NT2/D1 (cell line): ENCODE results near the gene HSD17B3.
"Not testable (repeated sequence)": the region's sequence is repeated elsewhere in the genome, so short reads cannot be mapped to it uniquely, and the experiment has no call there.

Source experiments
- DNase-seq: peaks from one replicate; pipeline ENCODE4 v3.0.0-alpha.2; 2011; ENCODE audit warnings: low read depth, low spot score
- H3K27me3 ChIP-seq: 2 replicates; pipeline ENCODE4 v1.6.0; 2011; ENCODE audit warnings: mild to moderate bottlenecking; ENCODE audit not compliant: insufficient read length, insufficient read depth
- H3K36me3 ChIP-seq: 2 replicates; pipeline ENCODE4 v1.6.1; 2011; ENCODE audit warnings: mild to moderate bottlenecking, low read length, mixed read lengths; ENCODE audit not compliant: insufficient read depth, insufficient read length
- H3K4me1 ChIP-seq: 2 replicates; pipeline ENCODE4 v1.5.1; 2011; ENCODE audit not compliant: insufficient read depth, insufficient read length
- H3K4me3 ChIP-seq: 2 replicates; pipeline ENCODE4 v1.5.1; 2011; ENCODE audit warnings: low read depth; ENCODE audit not compliant: insufficient read length
- H3K9ac ChIP-seq: 2 replicates; pipeline ENCODE4 v1.6.0; 2011; ENCODE audit warnings: low read depth; ENCODE audit not compliant: insufficient read length
- H3K9me3 ChIP-seq: 2 replicates; pipeline ENCODE4 v1.5.1; 2011; ENCODE audit warnings: mild to moderate bottlenecking, low read length; ENCODE audit not compliant: insufficient read depth
- SUZ12 ChIP-seq: IDR thresholded peaks from 2 replicates; pipeline ENCODE4 v1.6.1; 2011; ENCODE audit not compliant: insufficient read length, insufficient read depth; ENCODE audit errors: extremely low read depth
- YY1 ChIP-seq: IDR thresholded peaks from 2 replicates; pipeline ENCODE4 v1.6.1; 2011; ENCODE audit not compliant: insufficient read length, insufficient read depth
- ZNF274 ChIP-seq: IDR thresholded peaks from 2 replicates; pipeline ENCODE4 v1.6.1; 2011; ENCODE audit warnings: mild to moderate bottlenecking, low read depth, low read length

The HSD17B3 gene

DNA sequence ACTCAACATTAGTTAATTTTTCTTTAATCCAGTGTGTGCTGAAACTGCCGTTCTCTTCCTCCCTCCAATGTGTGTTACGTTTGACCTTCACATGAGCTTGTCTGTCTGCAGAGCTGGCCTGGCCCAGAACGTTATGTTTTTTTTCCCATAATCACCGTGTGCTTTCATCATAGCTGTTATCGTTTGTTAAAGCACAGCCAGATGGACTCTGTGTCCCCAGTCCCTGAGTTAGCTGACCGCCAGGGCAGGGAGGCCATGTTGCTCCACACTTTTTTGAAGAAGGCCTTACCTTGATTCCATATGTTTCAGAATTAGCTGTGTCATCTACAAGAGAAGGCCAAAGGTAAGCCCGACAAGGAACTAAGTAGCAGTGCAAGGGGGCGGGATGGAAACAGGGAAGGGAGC is 55.7 kb downstream of the HSD17B3 start:
- H3K9ac ChIP-seq, result no peak overlapping the region
- no peak overlapping the region for H3K4me3 ChIP-seq
- no peaks in the 10 kb centered on the region for H3K4me1 ChIP-seq
- TF ChIP-seq SUZ12, result no peak
- TF ChIP-seq YY1, result no peak
- no peak for TF ChIP-seq ZNF274
- no peak for DNase-seq
- no peaks in the 10 kb centered on the region for H3K27me3 ChIP-seq
- H3K9me3 ChIP-seq, result no peaks in the 10 kb centered on the region; the same call in 1 of the 2 replicates
- no peaks in the 10 kb centered on the region for H3K36me3 ChIP-seq

DNA sequence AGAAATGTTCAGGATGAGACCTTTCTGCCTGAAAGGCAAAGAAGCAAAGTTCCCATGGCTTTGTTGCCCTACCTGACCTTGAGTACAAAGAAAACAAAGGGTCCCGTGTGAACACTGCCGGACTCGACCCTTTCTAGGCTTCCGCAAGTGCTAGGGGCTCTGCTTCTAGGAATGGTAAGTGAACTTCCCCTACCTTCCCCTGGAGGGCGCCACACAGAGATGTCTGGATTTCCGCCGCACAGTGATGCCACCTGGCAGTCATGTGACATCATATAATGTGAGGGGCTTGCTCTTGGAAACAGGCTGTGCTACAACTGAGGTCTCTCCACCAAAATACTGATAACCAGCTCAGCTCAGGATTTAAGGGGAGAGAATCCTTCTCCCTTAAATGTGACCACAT is 56.6 kb downstream of the HSD17B3 start:
- TF ChIP-seq SUZ12 (no peak), YY1 (no peak), ZNF274 (no peak)
- H3K9ac ChIP-seq, result no peak overlapping the region
- no peak overlapping the region for H3K4me3 ChIP-seq
- no peaks in the 10 kb centered on the region for H3K27me3 ChIP-seq
- no peaks in the 10 kb centered on the region; the same call in 1 of the 2 replicates for H3K9me3 ChIP-seq
- peak; percentile 38 for DNase-seq
- no peaks in the 10 kb centered on the region for H3K4me1 ChIP-seq
- no peaks in the 10 kb centered on the region for H3K36me3 ChIP-seq

DNA sequence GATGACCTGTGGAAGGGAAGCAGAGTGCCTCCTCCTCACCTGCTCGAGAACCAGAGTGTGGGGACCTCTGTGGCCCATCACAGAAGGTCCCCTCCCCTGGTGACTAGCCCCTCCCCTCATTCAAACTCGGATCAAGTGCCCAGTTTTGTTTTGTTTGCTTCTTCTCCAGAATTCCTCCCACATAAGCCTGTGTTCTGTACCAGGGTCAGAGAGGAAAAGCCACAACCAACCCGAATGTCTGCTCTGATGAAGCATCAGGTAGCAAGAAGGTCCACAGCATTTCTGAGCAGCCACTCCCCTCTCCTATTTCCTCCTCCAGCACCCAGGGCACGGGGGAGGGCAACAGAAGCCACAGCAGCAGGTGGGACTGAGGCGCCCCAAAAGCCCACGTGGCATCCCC is 58.2 kb downstream of the HSD17B3 start:
- no peak overlapping the region for H3K4me3 ChIP-seq
- no peaks in the 10 kb centered on the region for H3K36me3 ChIP-seq
- H3K9ac ChIP-seq, result no peak overlapping the region
- no peak for TF ChIP-seq SUZ12
- no peak for TF ChIP-seq YY1
- no peak for TF ChIP-seq ZNF274
- no peaks in the 10 kb centered on the region for H3K4me1 ChIP-seq
- no peak for DNase-seq
- H3K27me3 ChIP-seq, result no peaks in the 10 kb centered on the region
- H3K9me3 ChIP-seq, result no peaks in the 10 kb centered on the region; the same call in 1 of the 2 replicates

DNA sequence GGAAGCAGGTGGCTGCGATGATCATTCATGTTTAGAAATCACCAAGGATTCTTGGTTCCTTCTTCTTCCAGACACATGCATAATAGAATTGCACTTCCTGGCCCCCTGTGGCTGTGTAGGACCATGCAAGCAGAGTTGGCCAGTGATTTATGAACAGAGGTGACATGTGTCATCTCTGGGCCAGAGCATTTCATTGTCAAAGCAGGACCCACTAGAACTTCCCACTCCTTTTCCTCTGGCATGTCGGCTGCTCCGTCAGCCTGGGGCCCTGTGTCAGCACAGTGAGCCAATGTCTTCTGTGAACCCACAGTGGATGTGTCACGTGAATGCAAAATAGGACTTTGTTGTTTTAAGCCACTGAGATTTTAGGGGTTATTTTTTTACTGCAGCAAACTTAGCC is 59.2 kb downstream of the HSD17B3 start:
- DNase-seq, result no peak
- H3K27me3 ChIP-seq, result no peaks in the 10 kb centered on the region
- no peak overlapping the region for H3K4me3 ChIP-seq
- TF ChIP-seq SUZ12 (no peak), YY1 (no peak), ZNF274 (no peak)
- no peaks in the 10 kb centered on the region for H3K36me3 ChIP-seq
- no peaks in the 10 kb centered on the region; the same call in 1 of the 2 replicates for H3K9me3 ChIP-seq
- H3K9ac ChIP-seq, result no peak overlapping the region
- no peaks in the 10 kb centered on the region for H3K4me1 ChIP-seq

DNA sequence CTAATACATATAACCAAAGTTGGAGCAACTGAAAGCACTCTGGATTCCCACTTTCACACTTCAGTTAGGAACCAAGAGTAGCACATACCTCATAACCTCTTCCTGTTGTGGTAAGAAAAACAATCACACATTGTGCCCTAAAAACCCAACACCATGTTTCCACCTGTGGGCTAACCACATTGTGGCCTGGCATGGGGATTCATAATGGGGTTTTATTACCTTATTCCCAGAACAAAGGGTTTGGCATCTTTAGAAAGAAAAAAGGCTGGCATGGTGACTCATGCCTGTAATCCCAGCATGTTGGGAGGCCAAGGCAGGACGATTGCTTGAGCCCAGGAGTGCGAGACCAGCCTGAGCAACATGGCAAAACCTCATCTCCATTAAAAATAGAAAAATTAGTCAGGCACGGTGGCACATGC is 60.6 kb downstream of the HSD17B3 start:
- H3K27me3 ChIP-seq, result no peaks in the 10 kb centered on the region
- H3K4me1 ChIP-seq, result no peaks in the 10 kb centered on the region
- TF ChIP-seq ZNF274, result no peak
- no peak for TF ChIP-seq YY1
- no peak for TF ChIP-seq SUZ12
- no peaks in the 10 kb centered on the region; the same call in 1 of the 2 replicates for H3K9me3 ChIP-seq
- DNase-seq, result no peak
- no peak overlapping the region for H3K9ac ChIP-seq
- no peak overlapping the region for H3K4me3 ChIP-seq
- H3K36me3 ChIP-seq, result no peaks in the 10 kb centered on the region

DNA sequence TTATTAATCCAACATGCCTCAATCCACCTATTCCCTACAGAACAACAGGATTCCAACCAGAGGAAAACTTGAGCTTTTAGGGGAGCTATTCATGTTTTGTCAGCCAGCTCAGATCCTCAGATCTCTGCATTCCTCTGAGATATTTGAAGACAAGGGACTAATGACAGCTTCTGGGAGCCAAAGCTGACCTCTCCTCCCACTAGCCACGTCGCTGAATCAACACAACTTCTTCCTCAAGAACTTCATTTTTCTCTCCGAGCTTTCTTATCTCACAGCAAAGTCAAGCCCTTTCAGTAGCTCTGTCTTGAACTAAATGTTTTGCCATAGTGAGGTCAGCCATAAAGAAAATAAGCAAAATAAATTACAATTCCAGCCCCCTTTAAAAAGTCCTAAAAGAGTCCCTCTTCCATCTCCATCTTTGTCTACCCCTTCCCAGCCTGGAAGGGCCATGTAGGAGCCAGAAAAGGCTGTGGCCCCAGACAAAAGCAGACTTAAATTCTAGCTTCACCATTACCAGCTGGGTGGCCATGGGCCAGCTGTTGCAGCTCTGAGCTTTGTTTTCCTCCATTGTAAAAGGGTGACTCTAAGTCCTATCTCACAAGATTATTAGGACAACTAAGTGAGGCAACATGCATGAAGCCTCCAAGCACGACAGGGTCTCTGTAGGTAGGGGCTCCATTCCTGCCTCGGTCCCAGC is 65.0 kb downstream of the HSD17B3 start:
- DNase-seq, result no peak
- H3K4me3 ChIP-seq, result no peak overlapping the region
- no peaks in the 10 kb centered on the region for H3K4me1 ChIP-seq
- H3K36me3 ChIP-seq, result no peaks in the 10 kb centered on the region
- no peaks in the 10 kb centered on the region for H3K27me3 ChIP-seq
- no peak overlapping the region for H3K9ac ChIP-seq
- no peaks in the 10 kb centered on the region for H3K9me3 ChIP-seq
- no peak for TF ChIP-seq ZNF274
- no peak for TF ChIP-seq SUZ12
- TF ChIP-seq YY1, result no peak

DNA sequence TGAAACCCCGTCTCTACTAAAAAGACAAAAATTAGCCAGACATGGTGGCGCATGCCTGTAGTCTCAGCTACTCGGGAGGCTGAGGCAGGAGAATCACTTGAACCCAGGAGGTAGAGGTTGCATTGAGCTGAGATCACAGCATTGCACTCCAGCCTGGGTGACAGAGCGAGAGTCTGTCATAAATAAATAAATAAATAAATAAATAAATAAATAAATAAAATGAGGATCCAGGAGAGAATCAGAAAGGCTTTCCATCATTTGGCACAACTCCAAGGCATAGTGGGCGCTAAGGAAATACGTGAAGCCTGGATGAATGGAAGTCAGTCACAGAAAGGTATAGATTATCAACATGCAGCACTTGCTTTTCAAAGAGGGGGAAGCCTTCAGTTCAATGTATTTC is 65.6 kb downstream of the HSD17B3 start:
- not testable (repeated sequence) for H3K4me1 ChIP-seq, H3K36me3 ChIP-seq, H3K27me3 ChIP-seq, H3K9me3 ChIP-seq, H3K9ac ChIP-seq, DNase-seq, H3K4me3 ChIP-seq
